ENCODE measurements around the gene CERKL. TPM values are rescaled to one million over a fixed set of nuclear protein-coding genes. Genes with fewer than 3 reads are reported as not detected.

CERKL gene
- total and polyA plus RNA-seq, 9 of the 15 experiments (the other 6 are each of a cell fraction or from before 2014, with no cell fraction given), result 0.04 to 0.08 TPM; not detected in 7

DNA sequence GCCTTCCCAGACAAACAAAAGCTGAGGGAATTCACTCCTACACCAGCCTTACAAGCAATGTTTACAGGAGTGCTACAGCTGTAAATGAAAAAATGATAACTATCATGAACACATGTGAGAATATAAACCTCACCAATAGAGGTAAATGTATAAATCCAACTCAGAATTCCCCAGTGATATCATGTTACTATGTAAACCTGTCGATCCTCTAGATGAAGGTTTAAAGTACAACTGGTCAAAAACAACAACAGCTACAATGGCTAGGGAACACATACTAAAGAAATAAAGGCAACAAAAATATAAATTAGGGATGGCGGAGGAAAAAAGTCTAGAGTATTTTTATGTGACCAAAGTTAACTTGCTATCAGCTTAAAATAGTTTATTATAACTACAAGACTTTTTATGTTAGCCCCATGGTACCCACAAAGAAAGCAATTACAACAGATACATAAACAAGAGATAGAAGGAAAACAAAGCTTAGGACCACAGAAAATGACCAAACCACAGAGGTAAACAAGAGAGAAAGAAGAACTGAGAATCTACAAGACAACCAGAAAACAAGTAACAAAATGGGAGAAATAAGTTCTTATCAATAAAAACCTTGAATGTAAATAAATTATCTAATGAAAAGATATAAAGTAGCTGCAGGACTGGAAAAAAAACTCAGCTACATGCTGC is 8.3 kb downstream of the CERKL start (continued):
- TF ChIP-seq MCM7 (IDR thresholded peaks at IDR 0.05), result no peak

DNA sequence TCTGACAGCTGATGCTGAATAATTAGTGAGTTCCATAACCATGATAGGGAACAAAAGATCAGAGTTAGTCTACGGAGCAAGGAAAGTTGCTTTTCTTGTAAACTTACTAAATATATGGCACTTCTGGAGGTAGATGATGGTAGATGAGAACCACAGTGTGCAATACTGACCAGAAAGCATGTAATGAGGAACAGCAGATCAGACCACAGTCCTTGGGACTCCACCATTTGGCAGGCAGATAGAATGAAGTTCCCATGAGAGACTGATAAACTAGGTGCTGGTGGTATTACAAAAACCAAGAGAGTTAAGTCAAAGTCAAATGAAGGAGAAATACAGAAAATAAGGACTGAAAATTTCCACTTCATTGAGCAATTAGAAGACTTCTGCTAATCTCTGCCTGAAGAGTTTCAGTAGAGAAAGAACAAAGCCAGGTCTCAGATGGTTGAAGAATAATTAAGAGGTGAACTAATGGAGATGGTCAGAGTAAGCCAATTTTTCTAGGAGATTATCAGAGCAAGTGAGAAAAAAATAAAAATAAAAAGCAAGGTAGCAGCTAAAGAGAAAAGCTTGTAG is 10.4 kb downstream of the CERKL start:
- Histone ChIP-seq H3K27ac (ENCODE audit: extremely low read depth, low read depth, low read length) (no peak overlapping the region), H3K9ac (ENCODE audit: insufficient read depth in 1 of 2, low read depth in 2 of 2, low read length in 2 of 2) (no peak overlapping the region), H3K27me3 (ENCODE audit: control insufficient read depth in 2 of 2, insufficient read depth in 2 of 2, low read length in 2 of 2) (no peaks in the 10 kb centered on the region), H3K9me3 (replicated peaks; ENCODE audit: control insufficient read depth, insufficient read depth, low read depth, low read length) (no peaks in the 10 kb centered on the region), H3K79me2 (ENCODE audit: control insufficient read depth, insufficient read depth, low read length) (no peaks in the 10 kb centered on the region), H3K4me3 (no peak overlapping the region), H3K4me1 (replicated peaks in 1 of 2; ENCODE audit: control insufficient read depth in 2 of 2, insufficient read depth in 2 of 2, low read length in 2 of 2) (no peaks in the 10 kb centered on the region), H3K9me1 (ENCODE audit: control insufficient read depth, insufficient read depth, low read length) (no peaks in the 10 kb centered on the region), H3K4me2 (ENCODE audit: insufficient read depth, low read length) (no peak overlapping the region), H4K20me1 (replicated peaks; ENCODE audit: control insufficient read depth, insufficient read depth, low read length) (no peaks in the 10 kb centered on the region), H2AFZ (ENCODE audit: low read depth, low read length) (no peak overlapping the region), H3K36me3 (ENCODE audit: control insufficient read depth, insufficient read depth, low read length) (no peaks in the 10 kb centered on the region)
- ATAC-seq (no peak), DNase-seq (ENCODE audit: extremely low read depth in 1 of 4, low spot score in 3 of 4) (no peak), FAIRE-seq (no peak)
- in situ Hi-C loops (cut with MboI) (no loop called here), intact Hi-C loops (cut with micrococcal nuclease) (no loop called here)
- ChIA-PET POLR2A (no interaction called here), CTCF (ENCODE audit: low intra/inter-chr PET ratio) (no interaction called here)
- 0% methylated on average over 1 of the region's 1 CpG for WGBS (ENCODE audit: insufficient coverage, low coverage, missing lambda C conversion rate)
- no TSS peak for BruUV-seq (replicated peaks)
- TF ChIP-seq CBFB (CRISPR knock-in tag; IDR thresholded peaks at IDR 0.05), result no peak
- no peak for TF ChIP-seq POLR2G (IDR thresholded peaks at IDR 0.05; ENCODE audit: low read depth, low read length)
- no peak for TF ChIP-seq PHF20 (IDR thresholded peaks at IDR 0.05; ENCODE audit: partially characterized antibody)
- no peak for TF ChIP-seq ARID1B (IDR thresholded peaks at IDR 0.05)
- TF ChIP-seq ETV5 (CRISPR knock-in tag; IDR thresholded peaks at IDR 0.05; ENCODE audit: low read depth), result no peak
- TF ChIP-seq TOE1 (IDR thresholded peaks at IDR 0.05; ENCODE audit: borderline replicate concordance), result no peak
- TF ChIP-seq TOE1 (CRISPR knock-in tag; IDR thresholded peaks at IDR 0.05; ENCODE audit: borderline replicate concordance, low read depth), result no peak
- TF ChIP-seq, protein P1, sequence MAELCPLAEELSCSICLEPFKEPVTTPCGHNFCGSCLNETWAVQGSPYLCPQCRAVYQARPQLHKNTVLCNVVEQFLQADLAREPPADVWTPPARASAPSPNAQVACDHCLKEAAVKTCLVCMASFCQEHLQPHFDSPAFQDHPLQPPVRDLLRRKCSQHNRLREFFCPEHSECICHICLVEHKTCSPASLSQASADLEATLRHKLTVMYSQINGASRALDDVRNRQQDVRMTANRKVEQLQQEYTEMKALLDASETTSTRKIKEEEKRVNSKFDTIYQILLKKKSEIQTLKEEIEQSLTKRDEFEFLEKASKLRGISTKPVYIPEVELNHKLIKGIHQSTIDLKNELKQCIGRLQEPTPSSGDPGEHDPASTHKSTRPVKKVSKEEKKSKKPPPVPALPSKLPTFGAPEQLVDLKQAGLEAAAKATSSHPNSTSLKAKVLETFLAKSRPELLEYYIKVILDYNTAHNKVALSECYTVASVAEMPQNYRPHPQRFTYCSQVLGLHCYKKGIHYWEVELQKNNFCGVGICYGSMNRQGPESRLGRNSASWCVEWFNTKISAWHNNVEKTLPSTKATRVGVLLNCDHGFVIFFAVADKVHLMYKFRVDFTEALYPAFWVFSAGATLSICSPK (IDR thresholded peaks at IDR 0.05; ENCODE audit: borderline replicate concordance), result no peak
- TF ChIP-seq CC2D1A (IDR thresholded peaks at IDR 0.05), result no peak
- TF ChIP-seq, protein P2, sequence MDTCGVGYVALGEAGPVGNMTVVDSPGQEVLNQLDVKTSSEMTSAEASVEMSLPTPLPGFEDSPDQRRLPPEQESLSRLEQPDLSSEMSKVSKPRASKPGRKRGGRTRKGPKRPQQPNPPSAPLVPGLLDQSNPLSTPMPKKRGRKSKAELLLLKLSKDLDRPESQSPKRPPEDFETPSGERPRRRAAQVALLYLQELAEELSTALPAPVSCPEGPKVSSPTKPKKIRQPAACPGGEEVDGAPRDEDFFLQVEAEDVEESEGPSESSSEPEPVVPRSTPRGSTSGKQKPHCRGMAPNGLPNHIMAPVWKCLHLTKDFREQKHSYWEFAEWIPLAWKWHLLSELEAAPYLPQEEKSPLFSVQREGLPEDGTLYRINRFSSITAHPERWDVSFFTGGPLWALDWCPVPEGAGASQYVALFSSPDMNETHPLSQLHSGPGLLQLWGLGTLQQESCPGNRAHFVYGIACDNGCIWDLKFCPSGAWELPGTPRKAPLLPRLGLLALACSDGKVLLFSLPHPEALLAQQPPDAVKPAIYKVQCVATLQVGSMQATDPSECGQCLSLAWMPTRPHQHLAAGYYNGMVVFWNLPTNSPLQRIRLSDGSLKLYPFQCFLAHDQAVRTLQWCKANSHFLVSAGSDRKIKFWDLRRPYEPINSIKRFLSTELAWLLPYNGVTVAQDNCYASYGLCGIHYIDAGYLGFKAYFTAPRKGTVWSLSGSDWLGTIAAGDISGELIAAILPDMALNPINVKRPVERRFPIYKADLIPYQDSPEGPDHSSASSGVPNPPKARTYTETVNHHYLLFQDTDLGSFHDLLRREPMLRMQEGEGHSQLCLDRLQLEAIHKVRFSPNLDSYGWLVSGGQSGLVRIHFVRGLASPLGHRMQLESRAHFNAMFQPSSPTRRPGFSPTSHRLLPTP (IDR thresholded peaks at IDR 0.05; ENCODE audit: borderline replicate concordance, extremely low read depth, insufficient read length), result no peak
- TF ChIP-seq SAFB (IDR thresholded peaks at IDR 0.05; ENCODE audit: borderline replicate concordance, low read depth, low read length), result no peak
- no peak for TF ChIP-seq STAT5B (CRISPR knock-in tag; IDR thresholded peaks at IDR 0.05)

Measured in K562 (cell line).